Trophoblast cell (in vitro differentiated cells and primary cell): ENCODE data around the gene MTLN.

Experiments
- DNase-seq, 2 donors: peaks; one replicate each; pipeline ENCODE4 v3.0.0-alpha.2; 2016
- H2AFZ ChIP-seq: 2 replicates; pipeline ENCODE4 v1.6.1; 2013; ENCODE audit warnings: low read length, moderate library complexity, mild to moderate bottlenecking; ENCODE audit not compliant: insufficient read depth, poor library complexity
- H2AK5ac ChIP-seq: 2 replicates; pipeline ENCODE4 v1.6.1; 2013; ENCODE audit warnings: mild to moderate bottlenecking, low read length
- H2BK120ac ChIP-seq: 2 replicates; pipeline ENCODE4 v1.6.1; 2013; ENCODE audit warnings: low read length, mild to moderate bottlenecking, moderate library complexity; ENCODE audit not compliant: insufficient read depth, poor library complexity
- H2BK12ac ChIP-seq: 2 replicates; pipeline ENCODE4 v1.6.1; 2013; ENCODE audit warnings: mild to moderate bottlenecking, low read length, moderate library complexity
- H2BK5ac ChIP-seq: 2 replicates; pipeline ENCODE4 v1.6.1; 2013; ENCODE audit warnings: low read length, low read depth, moderate library complexity, mild to moderate bottlenecking; ENCODE audit not compliant: poor library complexity
- H3K14ac ChIP-seq: 2 replicates; pipeline ENCODE4 v1.6.1; 2013; ENCODE audit warnings: mild to moderate bottlenecking, low read length
- H3K18ac ChIP-seq: 2 replicates; pipeline ENCODE4 v1.6.1; 2013; ENCODE audit warnings: mild to moderate bottlenecking, low read length
- H3K23ac ChIP-seq: 2 replicates; pipeline ENCODE4 v1.6.1; 2013; ENCODE audit warnings: low read length
- H3K27ac ChIP-seq: 2 replicates; pipeline ENCODE4 v1.5.1; 2013; ENCODE audit warnings: low read depth, mild to moderate bottlenecking, inconsistent platforms, low read length, moderate library complexity
- H3K27me3 ChIP-seq: 2 replicates; pipeline ENCODE4 v1.6.1; 2013; ENCODE audit warnings: inconsistent platforms, mild to moderate bottlenecking, low read length, moderate library complexity; ENCODE audit not compliant: insufficient read depth
- H3K36me3 ChIP-seq, 2 experiments: 1 replicate in 1 of 2; 2 replicates in 1 of 2; pipeline ENCODE4 v1.6.1; 2013; ENCODE audit warnings: low read length in 2 of 2, mild to moderate bottlenecking in 2 of 2, moderate library complexity in 1 of 2; ENCODE audit not compliant: insufficient read depth in 2 of 2, control insufficient read depth in 1 of 2
- H3K4ac ChIP-seq: 2 replicates; pipeline ENCODE4 v1.6.1; 2013; ENCODE audit warnings: low read depth, mild to moderate bottlenecking, low read length, moderate library complexity
- H3K4me1 ChIP-seq, 2 experiments: 1 replicate in 1 of 2; 2 replicates in 1 of 2; pipeline ENCODE4 v1.6.1; 2013; ENCODE audit warnings: low read length in 2 of 2, mild to moderate bottlenecking in 2 of 2, moderate library complexity in 1 of 2; ENCODE audit not compliant: insufficient read depth in 2 of 2, control insufficient read depth in 1 of 2
- H3K4me2 ChIP-seq: 2 replicates; pipeline ENCODE4 v1.6.1; 2013; ENCODE audit warnings: inconsistent platforms, mild to moderate bottlenecking, low read length, moderate library complexity
- H3K4me3 ChIP-seq: 2 replicates; pipeline ENCODE4 v1.5.1; 2013; ENCODE audit warnings: mild to moderate bottlenecking, low read depth, low read length, inconsistent platforms
- H3K79me1 ChIP-seq: one replicate; pipeline ENCODE4 v1.6.1; 2013; ENCODE audit warnings: low read length
- H3K79me2 ChIP-seq: 2 replicates; pipeline ENCODE4 v1.6.1; 2013; ENCODE audit warnings: low read length, mild to moderate bottlenecking; ENCODE audit not compliant: control insufficient read depth, insufficient read depth, poor library complexity
- H3K9ac ChIP-seq: 2 replicates; pipeline ENCODE4 v1.6.1; 2013; ENCODE audit warnings: mild to moderate bottlenecking, low read length
- H3K9me3 ChIP-seq: 2 replicates; pipeline ENCODE4 v1.6.1; 2013; ENCODE audit warnings: low read depth, mild to moderate bottlenecking, control low read depth, inconsistent platforms, low read length; ENCODE audit not compliant: insufficient read depth
- H4K12ac ChIP-seq: 2 replicates; pipeline ENCODE4 v1.6.1; 2013; ENCODE audit warnings: low read depth, mild to moderate bottlenecking, low read length, moderate library complexity
- H4K8ac ChIP-seq: 2 replicates; pipeline ENCODE4 v1.6.1; 2013; ENCODE audit warnings: low read depth, mild to moderate bottlenecking, low read length, moderate library complexity
- H4K91ac ChIP-seq: one replicate; pipeline ENCODE4 v1.6.1; 2013; ENCODE audit warnings: low read depth, mild to moderate bottlenecking, low read length, moderate library complexity
- WGBS: extraction: QIAGEN DNeasy Blood & Tissue Kit; methylation state at CpG from one replicate; pipeline ENCODE4 v1.1.7; 2013; ENCODE audit warnings: missing lambda C conversion rate; ENCODE audit not compliant: insufficient read length, insufficient coverage; ENCODE audit errors: extremely low coverage; 5-methylcytosine and 5-hydroxymethylcytosine counted together

MTLN gene

GRCh38 chr2:110166266-110166665 is 46.1 kb downstream of the MTLN start:
- Histone ChIP-seq H3K23ac (no peak overlapping the region), H2BK120ac (no peak overlapping the region), H2AK5ac (no peak overlapping the region), H2BK5ac (no peak overlapping the region), H3K79me2 (no peaks in the 10 kb centered on the region), H3K27me3 (no peaks in the 10 kb centered on the region), H3K4me1 (no peaks in the 10 kb centered on the region), H3K9ac (no peak overlapping the region), H3K4me3 (no peak overlapping the region), H2AFZ (no peak overlapping the region), H3K18ac (no peak overlapping the region), H3K79me1 (no peaks in the 10 kb centered on the region), H2BK12ac (no peak overlapping the region), H3K4ac (no peak overlapping the region), H3K4me2 (no peak overlapping the region), H4K8ac (no peak overlapping the region), H3K36me3 (no peaks in the 10 kb centered on the region), H4K12ac (no peak overlapping the region), H3K27ac (no peak overlapping the region), H3K14ac (no peak overlapping the region), H4K91ac (no peak overlapping the region), H3K9me3 (no peaks in the 10 kb centered on the region)
- no peak for DNase-seq
- no CpG with 5 or more reads among the region's 2 CpGs for WGBS
